GM21529 (cell line): ENCODE data around the gene DPEP2.
"Not testable (repeated sequence)": the region's sequence is repeated elsewhere in the genome, so short reads cannot be mapped to it uniquely, and the experiment has no call there.

Source experiments
- ATAC-seq: cut with Tn5 transposase; IDR thresholded peaks from one replicate; pipeline ENCODE4 v1.9.1; 2021; ENCODE audit not compliant: unreplicated experiment

Gene DPEP2

DNA sequence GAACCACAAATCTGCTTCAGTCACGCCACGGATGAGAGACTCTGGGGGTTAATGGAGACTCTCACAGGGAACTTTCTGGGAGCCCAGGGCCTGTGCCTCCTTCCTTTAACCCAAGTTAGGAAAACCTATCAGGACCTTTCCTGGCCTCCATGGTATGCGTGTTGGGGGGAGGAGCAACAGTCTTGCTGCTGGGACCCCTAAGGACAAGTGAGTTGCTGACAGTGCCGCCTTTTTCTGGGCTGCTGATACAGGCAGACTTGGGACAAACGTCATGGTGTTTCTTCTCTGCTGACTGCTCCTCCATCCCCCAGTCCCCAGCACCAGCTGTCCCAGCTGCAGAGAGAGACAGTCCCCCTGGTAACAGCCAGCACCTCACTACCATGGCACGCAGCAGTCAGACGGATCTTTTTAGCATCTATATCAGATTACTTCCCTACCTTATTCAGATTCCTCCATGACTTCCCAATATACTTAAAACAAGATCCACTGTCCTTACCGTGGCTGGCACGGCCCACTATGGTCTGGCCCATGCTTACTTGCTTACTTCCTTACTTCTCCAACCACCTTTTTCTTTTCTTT, 10.0 kb upstream of the DPEP2 start:
- ATAC-seq = no peak

DNA sequence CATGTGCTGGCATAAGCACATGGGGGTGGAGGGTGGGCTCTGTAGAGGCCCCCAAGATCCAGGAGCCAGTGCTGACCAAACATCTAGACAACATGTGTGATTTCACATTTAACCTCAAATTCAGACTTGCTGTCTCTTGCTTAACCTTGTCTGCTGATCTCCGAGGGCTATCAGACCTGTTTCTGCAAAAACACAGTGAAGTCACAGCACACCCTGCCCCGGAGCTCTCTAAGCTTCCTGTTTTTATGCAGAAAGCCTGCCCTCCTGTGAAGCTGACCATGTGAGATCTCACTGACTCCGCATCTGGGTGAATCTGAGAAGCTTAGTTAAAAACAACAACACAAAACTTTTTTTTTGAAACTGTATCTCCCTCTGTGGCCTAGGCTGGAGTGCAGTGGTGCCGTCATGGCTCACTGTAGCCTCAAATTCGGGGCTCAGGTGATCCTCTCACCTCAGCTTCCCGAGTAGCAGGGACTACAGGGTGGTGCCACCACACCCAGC, 6.6 kb upstream of the DPEP2 start:
- ATAC-seq = no peak

DNA sequence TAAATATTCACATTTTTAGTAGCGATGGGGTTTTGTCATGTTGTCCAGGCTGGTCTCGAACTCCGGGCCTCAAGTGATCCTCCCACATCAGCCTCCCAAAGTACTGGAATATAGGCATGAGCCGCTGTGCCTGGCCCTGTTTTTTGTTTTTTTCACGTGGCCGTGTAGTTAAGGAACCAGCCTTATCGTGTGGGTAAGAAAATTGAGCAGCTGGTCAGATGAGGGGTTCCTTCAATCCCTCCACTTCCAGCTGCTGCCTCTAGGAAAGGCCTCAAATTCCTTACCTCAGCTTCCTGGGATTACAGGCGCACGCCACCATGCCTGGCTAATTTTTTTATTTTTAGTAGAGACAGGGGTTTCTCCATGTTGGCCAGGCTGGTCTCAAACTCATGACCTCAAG, 5.9 kb upstream of the DPEP2 start:
- no peak for ATAC-seq

DNA sequence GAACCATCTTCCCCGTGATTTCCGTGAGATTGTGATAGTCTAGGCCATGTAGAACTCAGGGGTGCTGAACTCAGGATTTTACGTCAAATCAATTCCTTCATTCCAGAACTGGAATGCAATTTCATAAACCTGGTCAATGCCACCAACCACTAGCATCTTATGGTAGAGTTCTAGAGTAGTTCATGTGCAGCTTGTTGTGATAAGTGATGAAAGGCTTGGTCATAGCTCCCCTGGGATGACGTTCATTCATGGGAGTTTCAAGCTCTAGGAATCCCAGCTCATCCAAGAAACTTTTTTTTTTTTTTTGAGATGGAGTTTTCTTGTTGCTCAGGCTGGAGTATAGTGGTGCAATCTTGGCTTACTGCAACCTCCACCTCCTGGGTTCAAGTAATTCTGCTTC, 3.7 kb upstream of the DPEP2 start:
- ATAC-seq = no peak

DNA sequence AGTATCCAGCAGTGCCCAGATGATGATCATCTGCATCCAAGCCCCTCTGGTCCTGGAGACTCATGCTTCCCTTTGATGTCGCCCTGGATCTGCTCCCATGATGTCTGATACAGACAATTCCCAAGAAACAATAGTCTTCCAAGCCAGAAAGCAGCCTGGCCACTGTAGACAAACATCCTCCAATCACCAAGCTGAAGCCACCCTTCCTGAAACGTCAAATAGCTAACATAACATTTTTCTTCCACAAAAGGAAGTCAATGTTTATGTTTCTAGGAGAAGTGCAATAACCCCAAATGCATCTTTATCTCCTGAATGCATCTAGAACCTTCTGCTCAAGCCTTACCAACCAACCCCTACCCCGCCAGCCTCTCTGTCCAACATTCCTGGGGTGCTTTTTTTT, 1.2 kb upstream of the DPEP2 start:
- no peak for ATAC-seq

DNA sequence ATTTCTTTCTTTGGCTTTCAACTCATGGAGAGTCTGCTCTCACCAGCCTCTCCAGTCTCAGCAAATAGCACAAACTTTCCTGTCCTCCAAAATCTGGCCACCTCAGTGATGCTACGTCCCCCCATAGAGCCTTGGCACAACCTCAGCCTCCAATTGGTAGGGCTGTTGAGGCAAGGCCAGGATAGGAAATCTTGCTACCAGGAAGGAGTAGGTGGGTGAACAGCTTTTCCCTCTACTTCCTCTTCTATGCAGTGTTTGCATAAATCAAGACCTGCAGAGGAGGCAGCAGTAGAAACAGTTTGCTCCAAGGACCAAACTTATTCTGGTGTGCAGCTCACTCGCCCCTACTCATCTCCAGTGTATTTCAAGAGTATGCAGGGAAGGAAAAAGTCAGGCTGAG, 701 bp upstream of the DPEP2 start:
- ATAC-seq = no peak

DNA sequence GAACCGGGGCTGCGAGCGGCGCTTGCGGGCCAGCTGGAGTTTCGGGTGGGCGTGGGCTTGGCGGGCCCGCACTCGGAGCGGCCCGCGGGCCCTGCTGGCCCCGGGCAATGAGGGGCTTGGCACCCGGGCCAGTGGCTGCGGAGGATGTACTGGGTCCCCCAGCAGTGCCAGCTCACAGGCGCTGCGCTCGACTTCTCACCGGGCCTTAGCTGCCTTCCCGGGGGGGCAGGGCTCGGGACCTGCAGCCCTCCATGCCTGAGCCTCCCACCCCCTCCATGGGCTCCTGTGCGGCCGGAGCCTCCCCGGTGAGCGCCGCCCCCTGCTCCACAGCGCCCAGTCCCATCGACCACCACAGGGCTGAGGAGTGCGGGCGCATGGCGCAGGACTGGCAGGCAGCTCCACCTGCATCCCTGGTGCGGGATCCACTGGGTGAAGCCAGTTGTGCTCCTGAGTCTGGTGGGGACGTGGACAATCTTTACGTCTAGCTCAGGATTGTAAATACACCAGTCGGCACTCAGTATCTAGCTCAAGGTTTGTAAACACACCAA, 979 bp downstream of the DPEP2 start:
- not testable (repeated sequence) for ATAC-seq

DNA sequence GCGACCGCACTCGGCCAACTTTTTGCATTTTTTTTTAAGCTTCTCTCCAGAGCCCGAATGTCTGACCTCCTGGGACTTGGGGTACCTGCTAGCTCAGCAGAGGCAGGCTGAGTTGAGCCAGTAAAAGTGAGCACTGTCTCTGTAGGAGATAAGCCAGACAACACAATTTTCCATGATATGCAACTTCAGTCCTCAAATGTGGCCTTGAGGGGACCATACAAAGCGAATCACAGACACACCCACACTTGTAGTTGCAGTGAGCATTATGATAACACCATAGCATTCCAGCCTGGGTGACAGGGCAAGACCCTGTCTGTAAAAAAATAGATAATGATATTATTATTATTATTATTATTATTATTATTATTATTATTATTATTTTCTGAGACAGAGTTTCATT, 2.6 kb downstream of the DPEP2 start:
- ATAC-seq = no peak

DNA sequence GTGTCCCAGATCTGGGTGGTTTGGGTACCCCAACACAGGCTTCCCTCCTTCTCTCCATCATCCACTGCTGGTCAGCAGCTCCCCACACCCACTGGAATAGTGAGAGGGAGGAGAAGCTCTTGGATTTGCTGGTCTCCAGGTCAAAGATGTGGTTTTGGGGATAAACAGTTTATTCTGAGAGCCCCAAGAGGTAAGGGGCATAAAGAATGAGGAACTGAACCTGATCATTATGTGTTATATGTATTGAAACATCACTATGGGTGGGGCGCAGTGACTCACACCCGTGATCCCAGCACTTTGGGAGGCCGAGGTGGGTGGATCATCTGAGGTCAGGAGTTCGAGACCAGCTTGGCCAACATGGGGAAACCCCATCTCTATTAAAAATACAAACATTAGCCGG, 3.9 kb downstream of the DPEP2 start:
- ATAC-seq = no peak

DNA sequence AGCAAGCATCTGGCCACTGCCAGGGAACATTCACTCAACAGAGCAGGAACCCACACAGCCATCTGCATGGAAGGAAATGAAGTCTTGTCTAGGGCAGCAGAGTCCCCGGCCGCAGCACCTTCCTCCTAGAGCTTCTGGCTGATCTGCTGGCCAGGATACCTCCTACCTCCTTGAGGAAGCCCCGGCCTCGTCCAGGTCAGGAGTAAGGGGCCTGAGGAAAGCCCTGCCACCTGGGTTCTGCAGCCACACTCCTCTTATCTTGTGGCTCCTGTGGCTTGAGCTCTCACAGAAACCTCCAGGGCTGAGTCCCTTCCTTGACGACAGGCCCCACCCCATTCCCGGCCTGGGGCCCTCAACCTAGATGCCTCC, 5.3 kb downstream of the DPEP2 start:
- ATAC-seq = not testable (repeated sequence)

DNA sequence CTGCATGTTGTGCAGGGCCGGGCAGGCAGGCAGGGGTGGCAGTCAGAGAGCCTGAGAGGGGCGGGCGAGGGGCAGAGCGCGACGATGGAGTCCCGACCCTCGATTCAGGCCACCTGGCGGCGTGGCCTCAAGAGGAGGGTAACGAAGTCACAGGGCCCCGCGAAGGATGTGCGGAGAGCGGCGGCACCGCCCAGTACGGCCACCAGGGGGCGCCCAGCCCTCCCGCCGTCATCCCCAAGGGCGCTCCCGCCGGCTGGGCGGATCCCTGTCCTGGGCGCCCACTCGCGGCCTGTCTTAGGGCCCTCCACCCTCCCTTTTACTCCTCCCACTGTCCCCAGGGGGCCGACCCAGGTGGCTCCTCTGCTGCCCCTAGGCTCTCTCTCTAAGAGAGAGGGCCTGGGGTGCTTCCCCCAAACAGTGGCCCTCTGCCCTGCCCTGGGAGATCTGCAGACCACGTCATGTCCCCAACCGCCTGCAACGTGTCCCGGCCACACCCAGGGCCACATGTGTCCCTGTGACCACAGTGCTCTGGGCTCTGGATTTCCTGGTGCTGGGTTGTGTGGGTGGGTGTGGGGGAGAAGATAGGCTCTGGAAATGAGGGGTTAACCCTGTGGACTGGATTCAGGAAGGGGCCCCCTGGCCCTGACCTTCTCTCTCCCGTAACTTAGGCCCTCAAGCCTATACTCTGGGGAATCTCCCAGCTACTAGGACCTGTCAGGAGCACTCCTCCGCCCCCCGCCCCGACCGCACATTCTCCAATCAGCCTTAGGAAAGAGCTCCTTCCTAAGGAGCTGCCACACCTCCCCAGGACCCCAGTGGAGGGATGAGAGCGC, 5.9 kb downstream of the DPEP2 start:
- ATAC-seq = peak; percentile 69

DNA sequence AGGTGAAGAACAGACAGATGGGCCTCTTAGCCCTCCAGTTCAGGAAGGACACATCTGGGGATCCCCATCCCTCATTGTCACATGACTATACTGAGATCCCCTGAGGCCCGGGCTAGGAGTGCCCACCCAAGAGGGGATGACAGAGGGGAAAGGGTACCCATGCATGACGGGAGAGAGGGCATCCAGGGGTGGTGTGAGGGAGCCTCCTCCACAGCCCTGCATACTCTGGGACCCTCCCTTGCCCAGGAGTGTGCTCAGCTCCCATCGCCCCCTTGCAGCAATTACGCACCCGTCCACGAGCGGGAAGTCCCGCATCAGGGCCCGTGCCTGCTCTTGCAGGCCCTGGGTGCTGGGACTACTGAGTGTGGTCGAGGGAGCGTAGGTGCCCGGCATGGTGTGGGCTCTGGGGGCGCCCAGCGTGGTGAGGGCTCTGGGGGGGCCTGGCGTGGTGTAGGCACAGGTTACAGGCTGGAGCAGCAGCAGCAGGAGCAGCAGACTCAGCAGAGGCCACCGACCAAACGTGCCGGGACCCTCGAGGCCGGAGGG, 6.5 kb downstream of the DPEP2 start:
- ATAC-seq = no peak

DNA sequence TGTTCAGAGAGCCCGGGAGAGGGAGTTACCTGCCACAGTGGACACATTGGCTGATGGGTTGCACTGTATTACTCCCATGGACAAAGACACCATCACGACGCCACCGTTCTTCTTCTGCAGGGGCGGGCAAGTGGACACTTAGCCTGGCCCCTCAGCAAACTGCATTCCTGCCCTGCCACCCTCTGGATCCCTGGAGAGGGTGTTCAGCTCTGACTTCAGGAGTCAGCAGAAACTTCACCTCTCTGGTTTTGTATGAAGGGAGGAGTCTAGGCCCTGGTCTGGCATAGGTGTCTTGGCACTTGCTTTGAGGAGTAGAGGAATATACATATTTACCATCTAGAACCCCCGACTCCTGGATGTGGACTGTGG, 9.3 kb downstream of the DPEP2 start:
- no peak for ATAC-seq

DNA sequence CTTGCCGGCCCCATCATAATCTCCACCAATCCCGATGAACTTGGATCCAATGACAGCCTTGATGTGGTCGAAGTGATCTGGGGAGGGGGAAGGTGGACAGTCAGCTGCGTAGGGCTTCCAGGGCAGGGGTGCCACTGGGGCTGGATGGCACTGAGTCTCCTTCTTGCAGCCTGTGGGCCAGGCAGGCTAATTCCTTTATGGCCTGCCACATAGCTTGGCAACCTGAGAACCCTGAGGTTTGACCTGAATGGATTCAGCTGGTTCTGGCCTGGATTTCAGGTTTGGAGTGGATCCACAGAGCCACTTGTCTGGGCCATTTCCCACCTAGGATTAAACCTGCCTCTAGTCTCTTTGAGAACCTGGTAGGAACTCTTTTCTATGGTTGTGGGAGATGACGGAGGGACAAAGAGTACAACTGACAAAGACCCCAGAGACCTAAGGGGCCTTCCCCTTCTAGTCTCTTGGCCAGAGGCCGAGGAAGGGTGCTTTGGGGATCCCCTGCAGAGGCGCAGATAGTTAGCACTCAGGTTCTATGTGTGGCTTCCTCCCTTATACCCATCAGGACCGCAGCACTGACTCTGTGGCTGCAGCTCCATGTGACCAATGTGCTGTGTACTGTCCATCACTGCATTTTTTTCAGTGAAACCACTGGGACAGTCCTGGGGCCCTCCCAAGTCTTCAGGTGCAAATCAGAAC, 9.8 kb downstream of the DPEP2 start:
- peak; percentile 29 for ATAC-seq

DNA sequence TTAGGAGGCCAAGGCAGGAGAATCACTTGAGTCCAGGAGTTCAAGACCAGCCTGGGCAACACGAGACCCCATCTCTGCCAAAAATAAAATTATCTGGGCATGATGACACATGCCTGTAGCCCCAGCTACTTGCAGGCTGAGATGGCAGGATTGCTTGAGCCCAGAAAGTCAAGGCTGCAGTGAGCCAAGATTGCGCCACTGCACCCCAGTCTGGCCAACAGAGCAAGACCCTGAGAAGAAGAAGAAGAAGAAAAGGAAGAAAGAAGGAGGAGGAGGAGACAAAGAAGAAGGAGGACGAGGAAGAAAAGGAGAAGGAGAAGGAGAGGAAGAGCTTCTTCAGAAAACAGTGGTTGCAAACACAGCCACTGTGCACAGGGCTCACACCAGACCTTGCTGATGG, 10.6 kb downstream of the DPEP2 start:
- ATAC-seq = no peak

DNA sequence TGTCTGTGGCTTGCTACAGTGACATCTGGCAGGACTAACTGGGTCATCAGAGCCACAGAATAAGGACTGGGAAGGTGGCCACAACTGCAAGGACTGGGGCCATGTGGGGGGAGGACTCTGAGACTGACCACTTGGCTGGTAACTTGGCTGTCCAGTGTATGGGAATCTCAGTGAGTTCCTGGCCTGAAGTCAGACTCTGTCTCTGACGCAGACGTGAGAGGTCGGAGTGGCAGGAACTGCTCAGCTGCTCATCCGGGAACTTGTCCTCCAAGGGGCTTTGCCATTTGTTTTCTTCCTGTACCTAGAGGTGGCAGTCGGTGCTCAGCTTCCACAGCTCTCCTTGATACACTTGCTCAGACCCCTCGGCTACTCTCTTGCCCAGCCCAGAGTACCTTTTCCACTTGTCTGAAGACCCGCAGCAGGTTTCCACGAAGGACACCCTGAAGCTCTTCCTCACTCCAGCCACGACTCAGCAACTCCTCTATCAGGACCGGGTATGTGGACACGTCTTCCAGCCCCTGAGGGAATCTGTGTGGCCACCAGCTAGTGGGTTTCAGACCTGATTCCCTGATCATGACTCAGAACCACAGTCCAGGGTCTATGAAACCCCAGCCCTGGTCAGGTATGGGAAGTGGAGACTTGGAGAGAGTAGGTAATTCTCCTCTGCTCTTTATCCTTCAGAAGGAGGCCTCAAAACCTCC, 11.7 kb downstream of the DPEP2 start:
- no peak for ATAC-seq

DNA sequence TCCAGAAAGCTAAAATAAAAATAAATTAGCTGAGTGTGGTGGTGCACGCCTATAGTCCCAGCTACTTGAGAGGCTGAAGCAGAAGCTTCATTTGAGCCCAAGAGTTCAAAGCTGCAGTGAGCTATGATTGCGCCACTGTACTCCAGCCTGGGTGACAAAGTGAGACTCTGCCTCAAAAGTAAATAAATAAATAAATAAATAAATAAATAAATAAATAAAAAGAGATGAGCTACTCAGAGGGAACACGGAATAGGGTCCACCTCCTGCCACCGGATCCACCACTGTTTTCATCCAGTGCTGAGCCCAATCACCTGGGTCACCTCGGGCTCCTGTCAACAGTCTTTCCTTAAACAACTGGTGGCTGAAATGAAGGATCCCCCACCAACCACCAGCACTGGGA, 12.3 kb downstream of the DPEP2 start:
- ATAC-seq = no peak

DNA sequence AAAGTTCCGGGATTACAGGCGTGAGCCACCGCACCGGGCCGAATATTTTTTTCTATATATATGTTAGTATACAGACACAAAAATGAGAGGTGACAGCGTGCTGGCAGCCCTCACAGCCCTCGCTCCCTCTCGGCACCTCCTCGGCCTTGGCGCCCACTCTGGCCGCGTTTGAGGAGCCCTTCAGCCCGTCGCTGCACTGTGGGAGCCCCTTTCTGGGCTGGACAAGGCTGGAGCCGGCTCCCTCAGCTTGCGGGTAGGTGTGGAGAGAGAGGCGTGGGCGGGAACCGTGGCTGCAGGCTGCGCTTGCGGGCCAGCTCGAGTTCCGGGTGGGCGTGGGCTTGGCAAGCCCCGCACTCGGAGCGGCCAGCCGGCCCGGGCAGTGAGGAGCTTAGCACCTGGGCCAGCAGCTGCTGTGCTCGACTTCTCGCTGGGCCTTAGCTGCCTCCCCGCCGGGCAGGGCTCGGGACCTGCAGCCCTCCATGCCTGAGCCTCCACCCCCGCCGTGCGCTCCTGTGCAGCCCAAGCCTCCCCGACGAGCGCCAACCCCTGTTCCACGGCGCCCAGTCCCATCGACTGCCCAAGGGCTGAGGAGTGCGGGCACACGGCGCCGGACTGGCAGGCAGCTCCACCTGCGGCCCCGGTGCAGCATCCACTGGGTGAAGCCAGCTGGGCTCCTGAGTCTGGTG, 17.1 kb downstream of the DPEP2 start:
- no peak for ATAC-seq

DNA sequence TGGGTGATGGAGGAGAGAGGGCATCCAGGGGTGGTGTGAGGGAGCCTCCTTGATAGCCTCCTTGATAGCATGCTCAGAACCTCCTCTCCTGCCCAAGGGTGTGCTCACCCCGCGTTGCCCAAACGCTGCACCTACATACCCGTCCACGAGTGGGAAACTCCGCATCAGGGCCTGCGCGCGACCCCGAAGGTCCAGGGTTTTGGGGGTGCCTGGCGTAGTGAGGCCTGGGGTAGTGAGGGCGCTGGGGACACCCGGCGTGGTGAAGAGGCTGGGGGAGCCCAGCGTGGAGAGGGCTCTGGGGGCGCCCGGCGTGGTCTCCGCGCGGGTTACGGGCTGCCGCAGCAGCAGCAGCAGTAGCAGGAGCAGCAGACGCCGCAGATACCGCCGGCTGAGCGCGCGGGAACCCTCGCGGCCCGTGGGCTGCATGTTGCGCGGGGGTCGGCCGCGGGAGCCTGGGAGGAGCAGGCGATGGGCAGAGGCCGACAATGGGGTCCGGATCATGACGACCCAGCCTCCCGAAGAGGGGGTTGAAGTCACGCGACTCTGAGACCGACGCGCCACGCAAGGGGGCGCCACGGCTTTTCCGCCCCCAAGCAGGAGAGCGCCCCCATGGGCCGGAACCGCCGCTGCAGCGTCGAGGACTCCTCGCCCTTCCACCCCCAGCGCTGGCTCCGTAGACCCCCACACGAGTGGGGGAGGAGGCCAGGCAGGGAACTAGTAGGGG, 19.2 kb downstream of the DPEP2 start, which contains the start of gene DPEP3:
Gene DPEP3, minus strand, starts transcription at position 545 of the 724 bp plus-strand sequence. Its CDS starts 119 bp downstream, at position 426.
- ATAC-seq = no peak
